Measurements from ENCODE around the gene CLIC5.

The CLIC5 gene

DNA sequence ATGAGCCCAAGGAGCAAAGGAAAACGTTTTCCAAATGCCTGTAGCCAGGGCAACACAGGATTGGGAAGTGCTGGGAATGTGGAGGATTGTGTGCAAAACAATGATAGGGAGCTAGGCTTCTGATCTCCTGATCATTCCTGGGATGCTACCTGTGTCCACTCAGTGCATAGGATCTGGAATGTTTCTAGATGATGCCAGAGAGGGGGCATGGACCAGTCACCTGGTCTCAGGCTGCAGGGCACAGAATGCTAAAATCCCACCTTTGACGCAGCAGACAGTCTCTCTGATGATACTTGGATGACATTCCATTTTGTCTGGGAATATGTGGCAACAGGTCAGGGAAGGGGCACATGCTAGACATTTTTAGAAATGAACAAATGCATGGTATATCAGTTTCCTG, 128.9 kb downstream of the CLIC5 start:
- TF ChIP-seq TAF1 (IDR thresholded peaks at IDR 0.05; ENCODE audit: low read depth) (no peak), MAX (IDR thresholded peaks at IDR 0.05) (no peak), FOXM1 (IDR thresholded peaks at IDR 0.05; ENCODE audit: borderline replicate concordance, low read depth) (no peak), ZBTB7A (IDR thresholded peaks at IDR 0.05; ENCODE audit: low read depth) (no peak), RAD21 (IDR thresholded peaks at IDR 0.05; ENCODE audit: low read depth) (no peak)

DNA sequence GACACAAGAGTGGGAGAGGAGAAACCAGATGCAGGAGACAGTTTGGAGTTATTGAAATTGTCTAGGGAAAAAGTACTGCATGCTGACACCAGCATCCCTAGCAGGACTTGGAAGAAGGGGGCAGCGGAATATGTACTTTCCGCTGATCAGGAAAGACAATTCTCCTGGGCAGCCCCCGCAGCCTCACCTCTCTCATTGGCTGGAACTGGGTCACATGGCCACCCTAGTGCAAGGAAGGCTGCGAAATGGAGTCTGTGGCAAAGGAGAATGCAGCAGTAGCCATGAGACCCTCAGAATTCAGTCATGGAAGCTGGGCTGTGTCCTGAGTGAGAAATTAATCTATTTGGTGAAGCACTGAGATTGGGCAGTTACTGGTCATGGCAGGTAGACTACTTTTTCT, 131.3 kb downstream of the CLIC5 start:
- TF ChIP-seq USF1 (IDR thresholded peaks at IDR 0.05) = peak; percentile 45
- TF ChIP-seq REST (IDR thresholded peaks at IDR 0.05; ENCODE audit: low read depth) = no peak

- no peak for TF ChIP-seq FOXM1 (IDR thresholded peaks at IDR 0.05; ENCODE audit: borderline replicate concordance, low read depth)
Measured at GRCh38 chr6:45882671-45883070, 133.0 kb downstream of the CLIC5 start.

GRCh38 chr6:45881705-45882467, 133.8 kb downstream of the CLIC5 start:
- TF ChIP-seq CREB1 (IDR thresholded peaks at IDR 0.05; ENCODE audit: low read depth) = no peak
- no peak for TF ChIP-seq EP300 (IDR thresholded peaks at IDR 0.05; ENCODE audit: borderline replicate concordance)
- TF ChIP-seq MAX (IDR thresholded peaks at IDR 0.05) = no peak

GRCh38 chr6:45880676-45881075, 135.0 kb downstream of the CLIC5 start:
- TF ChIP-seq TAF1 (IDR thresholded peaks at IDR 0.05; ENCODE audit: low read depth) (no peak), FOXM1 (IDR thresholded peaks at IDR 0.05; ENCODE audit: borderline replicate concordance, low read depth) (no peak), MAX (IDR thresholded peaks at IDR 0.05) (no peak), YY1 (IDR thresholded peaks at IDR 0.05; ENCODE audit: low read depth) (no peak), TCF12 (IDR thresholded peaks at IDR 0.05; ENCODE audit: low read depth) (no peak), EP300 (IDR thresholded peaks at IDR 0.05; ENCODE audit: borderline replicate concordance) (no peak), ZBTB7A (IDR thresholded peaks at IDR 0.05; ENCODE audit: low read depth) (no peak), CREB1 (IDR thresholded peaks at IDR 0.05; ENCODE audit: low read depth) (no peak), REST (IDR thresholded peaks at IDR 0.05; ENCODE audit: low read depth) (no peak), TEAD4 (IDR thresholded peaks at IDR 0.05) (no peak), NFIC (IDR thresholded peaks at IDR 0.05) (no peak), RAD21 (IDR thresholded peaks at IDR 0.05; ENCODE audit: low read depth) (no peak), EGR1 (IDR thresholded peaks at IDR 0.05) (no peak), USF1 (IDR thresholded peaks at IDR 0.05) (no peak)

- no peak for TF ChIP-seq REST (IDR thresholded peaks at IDR 0.05; ENCODE audit: low read depth)
- no peak for TF ChIP-seq CREB1 (IDR thresholded peaks at IDR 0.05; ENCODE audit: low read depth)
- no peak for TF ChIP-seq MAX (IDR thresholded peaks at IDR 0.05)
- no peak for TF ChIP-seq NFIC (IDR thresholded peaks at IDR 0.05)
- no peak for TF ChIP-seq RAD21 (IDR thresholded peaks at IDR 0.05; ENCODE audit: low read depth)
- TF ChIP-seq ZBTB7A (IDR thresholded peaks at IDR 0.05; ENCODE audit: low read depth) = no peak
- no peak for TF ChIP-seq FOXM1 (IDR thresholded peaks at IDR 0.05; ENCODE audit: borderline replicate concordance, low read depth)
- no peak for TF ChIP-seq TEAD4 (IDR thresholded peaks at IDR 0.05)
- TF ChIP-seq YY1 (IDR thresholded peaks at IDR 0.05; ENCODE audit: low read depth) = no peak
- no peak for TF ChIP-seq EGR1 (IDR thresholded peaks at IDR 0.05)
- TF ChIP-seq CEBPB (IDR thresholded peaks at IDR 0.05) = no peak
- TF ChIP-seq TCF12 (IDR thresholded peaks at IDR 0.05; ENCODE audit: low read depth) = no peak
Measured at GRCh38 chr6:45880159-45880558, 135.5 kb downstream of the CLIC5 start.
